Suprapubic skin (tissue), 4 donors: Measurements from ENCODE around the gene LARGE1. TPM values are rescaled to one million over a fixed set of nuclear protein-coding genes. Genes with fewer than 3 reads are reported as not detected.

Experiments used
- DNase-seq, 2 donors: peaks; one replicate each; pipeline ENCODE4 v3.0.0-alpha.2; 2019; ENCODE audit warnings: low spot score in 2 of 2
- H3K27ac ChIP-seq: fragments of 200-600 bp; sonication (generic); one replicate; pipeline ENCODE4 v1.5.1; 2019
- H3K27me3 ChIP-seq: fragments of 200-600 bp; sonication (generic); one replicate; pipeline ENCODE4 v1.5.1; 2019
- H3K36me3 ChIP-seq: fragments of 200-600 bp; sonication (generic); one replicate; pipeline ENCODE4 v1.5.1; 2019
- H3K4me1 ChIP-seq: fragments of 200-600 bp; sonication (generic); one replicate; pipeline ENCODE4 v1.5.1; 2019
- H3K4me3 ChIP-seq: fragments of 200-600 bp; sonication (generic); one replicate; pipeline ENCODE4 v1.5.1; 2019; ENCODE audit warnings: mild to moderate bottlenecking
- H3K9me3 ChIP-seq: fragments of 200-600 bp; sonication (generic); one replicate; pipeline ENCODE4 v1.5.1; 2019
- EP300 ChIP-seq: sonication (generic); formaldehyde crosslinking; IDR thresholded peaks from one replicate; pipeline ENCODE4 v1.6.1; 2017; ENCODE audit warnings: antibody characterized with exemption
- POLR2A ChIP-seq, 2 donors: fragments of 450-650 bp; IDR thresholded peaks; one replicate each; pipeline ENCODE4 v1.6.1; 2017; ENCODE audit warnings: antibody characterized with exemption in 2 of 2, mild to moderate bottlenecking in 2 of 2, moderate library complexity in 2 of 2
- POLR2AphosphoS5 ChIP-seq, 3 donors: sonication (generic); formaldehyde crosslinking; IDR thresholded peaks; one replicate each; pipeline ENCODE4 v1.6.1; 2017; ENCODE audit warnings: antibody characterized with exemption in 3 of 3
- WGBS: methylation state at CpG from one replicate; pipeline ENCODE4 v1.1.5; 2018; 5-methylcytosine and 5-hydroxymethylcytosine counted together
- total RNA-seq, 4 donors: library from RNA; depleted of rRNA; stranded (reverse); fragments of >200 nt; gene quantifications; one replicate each; pipeline ENCODE4 v1.1.0, GENCODE V29; 2016
- TF ChIP-seq, protein P1 (sequence below), 2 donors: fragments of 200-600 bp in 1 of 2; fragments of 450-650 bp in 1 of 2; sonication (generic) in 1 of 2; IDR thresholded peaks; one replicate each; pipeline ENCODE4 v1.5.1; 2016 to 2019; ENCODE audit warnings: antibody characterized with exemption in 2 of 2, mild to moderate bottlenecking in 1 of 2, moderate library complexity in 1 of 2

Gene LARGE1
- total RNA-seq, 4 donors from 2014 or later = 12.1 to 41.6 (median 21.1) TPM

- Histone ChIP-seq H3K4me3 (no peak overlapping the region), H3K27ac (no peak overlapping the region)
Observed at GRCh38 chr22:33793475-33793874, 126.8 kb downstream of the LARGE1 start.

GRCh38 chr22:33792832-33793231 lies 127.4 kb downstream of the LARGE1 start:
- Histone ChIP-seq H3K27ac (no peak overlapping the region), H3K36me3 (no peaks in the 10 kb centered on the region), H3K27me3 (no peaks in the 10 kb centered on the region), H3K4me1 (peaks cover 7% of the 10 kb centered on the region), H3K4me3 (no peak overlapping the region), H3K9me3 (peaks cover 15% of the 10 kb centered on the region)
- 35% methylated on average over 7 of the region's 7 CpGs for WGBS
- no peak for DNase-seq
- TF ChIP-seq, protein P1, sequence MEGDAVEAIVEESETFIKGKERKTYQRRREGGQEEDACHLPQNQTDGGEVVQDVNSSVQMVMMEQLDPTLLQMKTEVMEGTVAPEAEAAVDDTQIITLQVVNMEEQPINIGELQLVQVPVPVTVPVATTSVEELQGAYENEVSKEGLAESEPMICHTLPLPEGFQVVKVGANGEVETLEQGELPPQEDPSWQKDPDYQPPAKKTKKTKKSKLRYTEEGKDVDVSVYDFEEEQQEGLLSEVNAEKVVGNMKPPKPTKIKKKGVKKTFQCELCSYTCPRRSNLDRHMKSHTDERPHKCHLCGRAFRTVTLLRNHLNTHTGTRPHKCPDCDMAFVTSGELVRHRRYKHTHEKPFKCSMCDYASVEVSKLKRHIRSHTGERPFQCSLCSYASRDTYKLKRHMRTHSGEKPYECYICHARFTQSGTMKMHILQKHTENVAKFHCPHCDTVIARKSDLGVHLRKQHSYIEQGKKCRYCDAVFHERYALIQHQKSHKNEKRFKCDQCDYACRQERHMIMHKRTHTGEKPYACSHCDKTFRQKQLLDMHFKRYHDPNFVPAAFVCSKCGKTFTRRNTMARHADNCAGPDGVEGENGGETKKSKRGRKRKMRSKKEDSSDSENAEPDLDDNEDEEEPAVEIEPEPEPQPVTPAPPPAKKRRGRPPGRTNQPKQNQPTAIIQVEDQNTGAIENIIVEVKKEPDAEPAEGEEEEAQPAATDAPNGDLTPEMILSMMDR (IDR thresholded peaks at IDR 0.05) = no peak
- TF ChIP-seq POLR2A (IDR thresholded peaks at IDR 0.05) (no peak), EP300 (no peak), POLR2AphosphoS5 (IDR thresholded peaks at IDR 0.05) (no peak)

More at GRCh38 chr22:33793475-33793874, 126.8 kb downstream of the LARGE1 start:
- peaks cover 7% of the 10 kb centered on the region for H3K4me1 ChIP-seq
- 65% methylated on average over 3 of the region's 3 CpGs for WGBS
- no peak for DNase-seq
- TF ChIP-seq POLR2AphosphoS5 (IDR thresholded peaks at IDR 0.05) = no peak
- no peak for TF ChIP-seq EP300
- TF ChIP-seq POLR2A (IDR thresholded peaks at IDR 0.05) = no peak
- TF ChIP-seq, protein P1 (IDR thresholded peaks at IDR 0.05) = no peak
- peaks cover 10% of the 10 kb centered on the region for H3K9me3 ChIP-seq
- no peaks in the 10 kb centered on the region for H3K36me3 ChIP-seq
- no peaks in the 10 kb centered on the region for H3K27me3 ChIP-seq

GRCh38 chr22:33789690-33790253 lies 130.5 kb downstream of the LARGE1 start:
- H3K27me3 ChIP-seq = no peaks in the 10 kb centered on the region
- DNase-seq = no peak
- H3K36me3 ChIP-seq = no peaks in the 10 kb centered on the region
- H3K27ac ChIP-seq = no peak overlapping the region
- no peak overlapping the region for H3K4me3 ChIP-seq
- peaks cover 15% of the 10 kb centered on the region for H3K9me3 ChIP-seq
- 88% methylated on average over 4 of the region's 4 CpGs for WGBS
- no peak for TF ChIP-seq EP300
- TF ChIP-seq, protein P1 (IDR thresholded peaks at IDR 0.05) = no peak
- peaks cover 14% of the 10 kb centered on the region for H3K4me1 ChIP-seq

- Histone ChIP-seq H3K27ac (no peak overlapping the region), H3K9me3 (peaks cover 15% of the 10 kb centered on the region), H3K4me3 (no peak overlapping the region), H3K4me1 (peaks cover 14% of the 10 kb centered on the region), H3K27me3 (no peaks in the 10 kb centered on the region), H3K36me3 (no peaks in the 10 kb centered on the region)
- DNase-seq = no peak
- WGBS = 97% methylated on average over 3 of the region's 3 CpGs
- no peak for TF ChIP-seq POLR2A (IDR thresholded peaks at IDR 0.05)
- no peak for TF ChIP-seq EP300
- TF ChIP-seq, protein P1 (IDR thresholded peaks at IDR 0.05) = no peak
- no peak for TF ChIP-seq POLR2AphosphoS5 (IDR thresholded peaks at IDR 0.05)
Observed at GRCh38 chr22:33788927-33789326, 131.3 kb downstream of the LARGE1 start.

GRCh38 chr22:33787645-33788456 lies 132.4 kb downstream of the LARGE1 start:
- Histone ChIP-seq H3K36me3 (no peaks in the 10 kb centered on the region), H3K9me3 (peaks cover 15% of the 10 kb centered on the region), H3K27ac (no peak overlapping the region), H3K4me1 (peaks cover 10% of the 10 kb centered on the region), H3K4me3 (no peak overlapping the region), H3K27me3 (no peaks in the 10 kb centered on the region)
- no peak for TF ChIP-seq EP300
- TF ChIP-seq, protein P1 (IDR thresholded peaks at IDR 0.05) = no peak
- TF ChIP-seq POLR2A (IDR thresholded peaks at IDR 0.05) = no peak
- TF ChIP-seq POLR2AphosphoS5 (IDR thresholded peaks at IDR 0.05) = no peak
- 100% methylated on average over 4 of the region's 4 CpGs for WGBS
- DNase-seq = no peak
